C4-2B (cell line): ENCODE results near the gene NRN1.

Experiments
- ZFX ChIP-seq: fragments of 450-650 bp; IDR thresholded peaks from 2 replicates; pipeline ENCODE4 v1.6.1; 2017
- TF ChIP-seq, protein P1 (sequence below): fragments of 450-650 bp; conservative IDR thresholded peaks from 2 replicates; pipeline ENCODE4 v1.5.1; 2017; ENCODE audit warnings: mild to moderate bottlenecking

DNA sequence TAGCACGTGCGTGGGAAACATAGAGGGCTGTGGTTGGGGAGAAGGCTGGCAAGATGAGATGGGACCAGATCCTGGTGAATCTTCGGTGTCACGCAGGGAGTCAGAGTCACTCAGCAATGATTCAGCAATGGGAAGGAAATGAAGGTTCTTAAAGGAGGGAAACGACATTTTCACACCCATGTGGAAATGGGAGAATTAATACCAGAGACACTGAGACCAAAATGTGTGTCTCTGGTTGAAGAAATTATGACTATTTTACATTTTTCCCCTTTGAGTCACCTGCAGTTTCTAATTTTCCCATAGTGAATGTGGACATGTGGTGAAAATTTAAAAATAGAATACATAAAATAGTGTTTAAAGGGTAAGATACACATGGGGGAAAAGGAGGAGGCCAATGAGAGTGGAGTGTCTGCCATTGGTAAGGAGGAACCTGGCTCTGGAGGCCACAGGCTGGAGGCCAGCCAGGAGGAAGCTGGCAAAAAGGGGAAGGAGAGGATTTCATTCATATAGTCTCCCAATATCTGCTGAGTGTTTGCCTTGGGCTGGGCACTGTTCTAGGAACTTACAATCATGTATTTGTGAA lies 17.5 kb downstream of the NRN1 start:
- no peak for TF ChIP-seq ZFX
- TF ChIP-seq, protein P1, sequence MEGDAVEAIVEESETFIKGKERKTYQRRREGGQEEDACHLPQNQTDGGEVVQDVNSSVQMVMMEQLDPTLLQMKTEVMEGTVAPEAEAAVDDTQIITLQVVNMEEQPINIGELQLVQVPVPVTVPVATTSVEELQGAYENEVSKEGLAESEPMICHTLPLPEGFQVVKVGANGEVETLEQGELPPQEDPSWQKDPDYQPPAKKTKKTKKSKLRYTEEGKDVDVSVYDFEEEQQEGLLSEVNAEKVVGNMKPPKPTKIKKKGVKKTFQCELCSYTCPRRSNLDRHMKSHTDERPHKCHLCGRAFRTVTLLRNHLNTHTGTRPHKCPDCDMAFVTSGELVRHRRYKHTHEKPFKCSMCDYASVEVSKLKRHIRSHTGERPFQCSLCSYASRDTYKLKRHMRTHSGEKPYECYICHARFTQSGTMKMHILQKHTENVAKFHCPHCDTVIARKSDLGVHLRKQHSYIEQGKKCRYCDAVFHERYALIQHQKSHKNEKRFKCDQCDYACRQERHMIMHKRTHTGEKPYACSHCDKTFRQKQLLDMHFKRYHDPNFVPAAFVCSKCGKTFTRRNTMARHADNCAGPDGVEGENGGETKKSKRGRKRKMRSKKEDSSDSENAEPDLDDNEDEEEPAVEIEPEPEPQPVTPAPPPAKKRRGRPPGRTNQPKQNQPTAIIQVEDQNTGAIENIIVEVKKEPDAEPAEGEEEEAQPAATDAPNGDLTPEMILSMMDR, result no peak
